Measurements from ENCODE around the gene CRELD2.

- no peak for TF ChIP-seq CTCF (IDR thresholded peaks at IDR 0.05; ENCODE audit: control extremely low read depth in 1 of 3, insufficient read depth in 1 of 3, low read depth in 1 of 3, low read length in 3 of 3)
- TF ChIP-seq TAF1 (IDR thresholded peaks at IDR 0.05; ENCODE audit: low read depth, low read length) = no peak
Observed at GRCh38 chr22:49913446-49913845, 5.0 kb upstream of the CRELD2 start.
